HG03095 (cell line): ENCODE data around the gene SF3A1.

ENCODE experiments used
- ATAC-seq: cut with Tn5 transposase; IDR thresholded peaks from one replicate; pipeline ENCODE4 v1.9.1; 2021; ENCODE audit warnings: moderate library complexity; ENCODE audit not compliant: unreplicated experiment

The SF3A1 gene

DNA sequence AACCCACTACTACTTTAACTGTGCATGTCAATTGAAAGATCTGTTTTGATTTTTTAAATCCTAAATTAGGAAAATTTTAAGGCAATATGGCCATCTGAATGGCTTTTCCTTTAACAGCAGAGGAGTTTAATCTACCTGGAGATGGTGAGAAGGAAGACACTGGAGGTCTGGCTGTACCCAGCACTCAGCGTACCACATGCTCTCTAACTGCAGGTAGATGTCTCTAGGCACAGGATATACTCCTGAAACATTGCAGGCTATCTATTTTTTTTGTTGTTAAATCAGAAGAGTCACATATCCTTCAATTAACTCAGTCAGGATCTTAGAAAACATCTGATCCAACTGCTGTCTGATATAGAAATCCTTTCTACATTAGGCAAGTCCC, 50.1 kb downstream of the SF3A1 start:
- ATAC-seq = no peak

DNA sequence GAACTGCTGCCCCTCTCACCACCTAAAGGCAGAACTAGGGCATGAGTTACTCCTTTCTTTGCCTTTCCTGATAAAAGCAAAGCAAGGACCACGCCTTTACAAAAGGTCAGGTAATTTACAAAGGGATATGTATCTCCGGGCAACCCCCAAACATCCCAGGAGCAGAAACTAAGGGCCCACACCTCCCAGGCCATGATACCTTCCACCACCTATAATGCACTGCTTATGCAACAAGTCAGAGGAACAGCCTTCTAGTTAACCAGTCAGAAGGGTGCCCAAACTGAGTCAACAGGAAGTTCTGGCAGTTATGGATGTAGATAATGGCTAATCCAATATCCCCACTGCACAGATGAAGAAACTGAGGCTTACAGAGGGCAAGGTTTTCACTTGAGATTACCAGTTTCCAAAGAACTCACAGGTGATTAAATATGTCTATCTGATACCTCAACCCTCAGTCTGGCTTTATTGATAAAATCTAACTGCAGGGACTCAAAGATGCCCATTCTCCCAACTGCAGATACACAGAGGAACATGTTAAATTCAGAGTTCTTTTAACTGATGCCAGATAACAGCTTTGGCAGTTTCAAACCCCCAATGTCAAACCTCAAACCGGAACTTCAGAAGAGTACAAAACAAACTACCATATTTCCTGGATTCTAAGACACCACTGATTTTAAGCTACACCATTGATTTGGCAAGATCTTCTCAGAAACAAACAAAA, 50.6 kb downstream of the SF3A1 start:
- no peak for ATAC-seq

DNA sequence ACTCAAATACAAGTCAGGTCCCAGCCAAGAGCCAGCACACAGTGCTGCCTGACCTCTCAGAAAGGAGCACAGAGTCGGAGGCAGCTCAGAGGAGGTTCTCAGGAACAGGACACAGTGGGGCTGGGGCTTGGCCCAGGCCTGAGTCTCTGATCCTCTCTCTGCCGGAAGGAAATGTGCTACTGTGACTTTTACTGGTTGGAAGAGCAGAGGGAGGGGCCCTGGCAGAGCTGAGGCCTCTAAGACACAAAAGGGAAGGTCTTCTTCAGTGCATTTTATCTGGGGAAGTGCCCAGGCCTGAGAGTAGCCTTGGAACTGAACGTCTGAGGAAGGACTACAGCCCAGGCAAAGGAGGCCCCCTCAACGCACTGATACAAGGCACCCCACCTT, 51.2 kb downstream of the SF3A1 start:
- ATAC-seq = peak; percentile 41

DNA sequence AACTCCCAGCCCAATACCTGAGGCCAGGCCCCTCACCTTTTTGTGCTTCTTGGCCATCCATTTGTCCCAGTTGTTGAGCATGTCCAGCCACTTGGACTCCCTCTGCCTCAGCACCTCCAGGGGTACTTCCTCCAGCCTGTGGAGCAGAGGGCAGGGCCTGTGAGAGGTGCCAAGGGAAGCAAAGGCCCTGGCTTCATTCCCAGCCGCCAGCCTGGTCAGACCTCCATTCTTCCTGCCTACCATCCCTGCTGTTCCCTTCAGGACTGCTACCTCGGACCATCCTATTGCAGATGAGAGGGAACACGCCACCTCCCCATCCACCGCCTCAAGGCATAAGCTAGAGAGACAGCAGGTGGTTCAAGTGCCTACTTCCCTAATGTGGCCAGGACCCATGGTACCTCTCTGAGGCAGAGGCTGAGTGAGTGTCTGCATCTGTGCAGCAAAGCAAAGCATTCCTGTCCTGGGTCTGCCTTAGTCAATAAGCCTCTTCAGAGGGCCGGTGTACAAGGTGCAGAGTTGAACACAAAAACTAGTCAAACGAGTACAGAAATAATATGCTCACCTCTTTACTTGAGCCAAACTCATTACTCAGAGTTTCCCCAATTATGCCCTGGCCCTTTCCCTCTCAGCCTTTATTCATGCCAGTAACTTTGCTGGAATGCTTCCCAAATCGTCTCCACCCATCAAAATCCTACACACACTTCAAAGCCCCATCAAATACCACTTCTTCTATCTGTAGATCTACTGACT, 52.0 kb downstream of the SF3A1 start:
- no peak for ATAC-seq

DNA sequence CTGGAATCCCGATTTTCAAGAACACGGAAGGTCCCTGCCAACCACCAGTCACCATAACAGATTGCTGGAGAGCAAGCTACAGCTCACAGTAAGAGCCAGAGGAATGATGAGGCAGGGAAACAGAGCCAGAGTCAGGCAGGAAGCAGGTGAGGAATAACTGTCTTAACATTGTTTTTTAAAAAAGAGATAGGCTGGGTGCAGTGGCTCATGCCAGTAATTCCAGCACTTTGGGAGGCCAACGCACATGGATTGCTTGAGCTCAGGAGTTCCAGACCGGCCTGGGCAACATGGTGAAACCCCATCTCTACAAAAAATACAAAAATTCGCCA, 53.9 kb downstream of the SF3A1 start:
- no peak for ATAC-seq

DNA sequence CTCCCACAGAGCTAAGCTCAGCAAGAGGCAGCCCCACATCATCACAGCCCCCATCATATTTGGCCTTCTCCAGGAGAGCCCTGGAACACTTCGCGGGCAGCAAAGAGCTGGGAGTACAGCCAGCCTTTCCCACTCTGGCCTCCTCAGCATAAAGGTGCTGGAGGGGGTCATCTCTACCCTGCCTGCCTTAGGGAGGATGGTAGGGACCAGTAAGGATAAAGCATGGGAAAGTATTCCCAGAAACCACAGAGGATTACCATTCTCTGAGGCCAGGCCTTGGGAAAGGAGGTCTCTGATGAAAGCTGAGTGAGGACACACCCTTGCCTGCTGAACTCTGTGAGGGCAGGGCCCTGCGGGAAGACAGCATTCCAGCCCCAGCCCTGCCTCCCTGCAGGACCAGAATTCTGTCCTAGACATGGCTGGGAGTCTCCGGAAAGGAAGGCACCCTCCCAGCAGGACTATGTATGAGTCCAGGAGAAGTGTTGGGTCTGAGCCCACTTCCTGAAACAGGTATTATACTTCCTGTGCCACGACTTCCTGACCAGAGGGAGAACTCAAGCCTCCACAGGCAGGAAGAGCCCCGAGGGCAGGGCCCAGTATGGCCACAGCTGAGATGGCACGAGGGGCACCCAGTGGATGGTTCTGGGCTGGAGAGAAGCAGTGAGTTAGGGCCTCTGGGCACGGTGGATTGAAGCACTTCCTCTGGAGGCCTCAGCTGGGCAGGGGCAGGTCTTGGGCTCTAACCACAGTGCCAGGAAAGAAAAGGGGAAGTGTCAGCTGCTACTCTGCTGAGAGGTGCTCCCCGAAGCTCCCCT, 54.5 kb downstream of the SF3A1 start:
- no peak for ATAC-seq

DNA sequence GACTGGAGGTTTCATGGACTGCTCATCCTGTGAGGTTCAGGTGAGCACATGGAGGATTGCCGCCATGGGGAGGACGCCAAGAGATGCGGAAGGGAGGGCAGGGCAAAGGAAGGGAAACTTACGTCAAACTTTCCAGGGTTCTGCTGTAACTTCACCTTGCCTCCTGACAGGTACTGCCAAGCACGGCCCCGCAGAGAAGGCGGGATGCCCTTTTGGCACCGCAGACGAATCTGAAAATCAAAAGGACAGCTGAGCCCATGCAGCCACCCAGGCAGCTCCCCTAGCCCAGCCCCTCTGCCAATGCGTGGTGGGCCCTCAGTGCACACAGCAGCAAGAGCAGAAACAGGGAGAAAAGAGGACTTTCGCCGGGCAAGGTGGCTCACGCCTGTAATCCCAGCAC, 57.4 kb downstream of the SF3A1 start:
- no peak for ATAC-seq

DNA sequence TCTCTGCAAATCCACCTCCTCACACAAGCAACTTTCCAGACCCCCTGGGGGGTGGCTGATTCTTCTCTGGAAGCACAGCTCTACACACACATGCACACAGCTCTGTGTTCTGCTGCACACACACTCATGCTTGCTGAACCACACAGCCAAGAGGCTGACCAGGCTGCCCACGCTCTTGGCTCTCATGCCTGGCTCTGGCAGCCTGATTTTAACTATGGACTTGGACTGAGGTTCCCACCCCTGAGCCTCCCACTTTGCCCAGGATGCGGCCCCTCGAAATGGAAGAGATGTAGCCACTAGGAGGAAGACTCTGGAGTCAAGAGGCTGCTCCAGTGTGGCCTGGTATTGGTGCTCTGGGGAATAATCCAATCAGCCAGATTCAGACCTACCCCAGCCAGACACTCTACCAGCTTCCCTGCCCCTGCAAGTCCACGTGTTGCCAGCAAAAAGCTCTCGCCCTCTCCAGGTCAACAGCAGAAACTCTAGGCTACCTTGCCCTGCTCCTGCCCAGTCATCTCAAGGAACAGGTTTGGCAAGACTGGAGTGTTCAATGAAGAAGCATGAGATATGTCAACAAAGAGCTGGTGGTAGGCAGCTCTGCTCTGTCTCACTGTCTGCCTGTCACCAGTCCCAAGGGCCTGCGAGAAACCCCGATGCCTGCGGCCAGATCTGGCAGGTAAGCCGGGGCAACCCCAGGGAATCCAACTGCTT, 58.5 kb downstream of the SF3A1 start:
- no peak for ATAC-seq

DNA sequence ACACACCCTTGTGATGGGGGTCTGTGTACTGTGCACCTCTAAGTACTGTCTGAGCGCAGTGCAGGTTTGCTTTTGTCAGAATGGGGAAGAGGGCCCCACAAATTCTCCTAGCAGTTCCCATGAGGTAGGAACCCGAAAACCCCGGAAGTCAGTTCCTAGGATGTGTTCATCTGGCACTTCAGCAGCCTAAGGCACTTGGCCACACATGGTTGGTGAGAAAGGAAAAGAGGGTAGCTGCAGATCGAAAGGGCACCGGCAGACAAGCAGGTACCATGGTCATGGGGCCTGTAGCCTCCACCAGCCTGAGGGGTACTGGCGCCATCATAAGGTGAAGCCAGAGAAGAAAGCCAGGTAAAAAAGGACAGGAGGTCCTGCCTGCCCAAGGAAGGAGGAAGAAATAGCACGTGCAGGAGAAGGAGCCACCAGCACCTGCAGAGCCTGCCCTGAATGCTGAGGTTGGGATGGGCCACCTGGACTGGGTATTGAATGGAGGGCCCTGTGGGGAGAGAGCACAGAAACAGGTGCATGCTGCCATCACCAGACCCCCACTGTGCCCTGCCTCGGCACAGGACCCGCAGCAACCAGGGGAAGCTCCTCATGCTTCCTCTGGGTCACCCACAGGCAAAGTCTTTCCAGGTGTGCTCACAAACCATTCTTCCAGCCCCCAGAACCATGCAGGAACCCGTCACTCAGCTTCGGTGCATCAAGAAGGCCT, 59.3 kb downstream of the SF3A1 start:
- ATAC-seq = no peak

DNA sequence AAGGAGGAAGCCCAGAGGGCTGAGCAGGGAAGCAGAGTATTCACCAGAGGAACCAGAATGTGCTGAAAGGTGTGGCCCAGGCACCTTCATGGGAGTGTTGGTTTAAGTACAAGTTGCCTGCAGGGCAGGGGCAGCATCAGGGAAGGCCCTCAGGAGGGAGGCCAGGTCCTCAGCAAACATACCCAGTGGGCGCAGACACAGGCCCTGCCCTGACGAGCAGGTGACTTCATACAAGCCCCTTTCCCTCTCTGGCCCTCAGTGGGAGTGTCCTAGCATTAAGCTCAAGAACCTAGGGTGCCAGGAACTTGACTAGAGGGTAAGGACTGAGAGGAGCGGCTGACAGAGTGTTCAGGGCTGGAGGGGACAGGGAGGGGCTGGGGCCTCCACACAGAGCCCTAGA, 59.9 kb downstream of the SF3A1 start:
- no peak for ATAC-seq

DNA sequence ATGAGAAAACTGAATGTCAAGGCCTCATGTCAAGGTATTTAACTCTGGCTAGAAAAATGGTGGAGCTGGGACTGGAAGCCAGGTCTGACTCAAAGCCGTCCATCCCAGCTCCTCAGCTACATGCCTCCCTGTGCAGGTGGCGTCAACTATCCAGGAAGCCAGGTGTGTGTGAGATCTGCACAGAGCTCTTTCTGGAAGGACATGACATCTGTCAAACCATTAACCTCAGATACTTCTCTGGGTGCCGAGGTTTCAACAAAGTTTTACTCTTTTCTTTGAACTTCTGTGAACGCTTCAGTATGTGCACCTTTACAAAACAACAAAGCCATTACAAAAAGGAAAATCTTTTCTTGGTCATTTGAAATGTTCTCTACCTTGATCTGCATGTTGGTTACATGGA, 60.4 kb downstream of the SF3A1 start:
- no peak for ATAC-seq

DNA sequence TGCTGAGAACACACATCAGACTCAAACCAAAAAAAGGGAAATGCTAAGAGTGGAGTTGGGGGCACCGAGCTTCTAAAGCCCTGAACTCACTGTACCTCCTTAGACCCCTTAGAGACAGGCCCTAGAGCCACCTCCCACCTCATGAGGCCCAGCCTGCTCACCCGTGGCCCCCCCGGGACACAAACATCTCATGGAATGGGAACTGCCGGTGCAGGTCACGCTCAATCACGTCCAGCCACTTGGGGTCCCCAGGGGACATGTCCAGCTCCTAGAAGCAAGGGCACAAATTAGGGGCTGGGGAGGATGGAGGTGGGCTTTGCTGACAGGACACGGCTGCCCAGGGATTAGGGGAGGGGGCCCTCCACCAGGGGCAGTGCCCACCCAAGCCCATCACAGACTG, 61.1 kb downstream of the SF3A1 start:
- no peak for ATAC-seq

DNA sequence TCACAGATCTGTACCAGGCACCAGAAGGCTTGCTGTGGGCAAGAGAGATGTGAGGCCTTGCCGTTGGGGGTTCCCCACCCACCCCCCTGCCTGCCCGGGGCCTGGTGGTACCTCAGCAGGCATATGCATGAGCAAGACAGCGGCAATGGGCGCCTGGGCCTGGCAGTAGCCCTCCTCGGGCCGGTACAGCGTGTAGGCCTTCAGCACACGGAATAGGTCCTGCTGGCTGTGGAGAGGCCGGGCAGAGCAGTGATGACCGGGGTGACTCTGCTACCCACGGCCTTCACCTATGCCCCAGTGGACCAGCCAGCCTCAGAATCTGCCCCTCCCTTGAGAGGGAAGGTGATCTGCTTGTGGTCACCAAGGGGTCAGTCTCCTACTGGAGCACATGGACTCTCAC, 61.9 kb downstream of the SF3A1 start:
- ATAC-seq = no peak

DNA sequence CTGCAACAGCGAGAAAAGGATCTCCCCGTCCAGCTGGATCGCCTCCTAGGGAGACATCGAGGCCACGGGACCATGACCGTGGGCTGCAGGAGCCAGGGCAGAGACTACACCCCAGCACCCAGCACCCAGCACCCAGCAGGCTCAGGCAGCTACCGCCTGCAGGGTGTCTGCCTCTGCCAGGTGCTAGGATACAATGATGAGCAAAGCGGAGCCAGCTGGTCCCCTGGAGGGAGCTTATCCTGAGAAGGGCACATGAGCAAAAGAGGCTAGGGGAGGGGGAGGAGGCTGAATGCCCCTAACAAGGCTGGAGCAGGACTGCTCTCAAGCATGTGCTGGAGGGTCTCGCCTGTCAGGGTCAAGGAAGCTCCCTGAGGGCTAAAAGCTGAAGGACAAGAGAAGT, 62.6 kb downstream of the SF3A1 start:
- ATAC-seq = no peak

DNA sequence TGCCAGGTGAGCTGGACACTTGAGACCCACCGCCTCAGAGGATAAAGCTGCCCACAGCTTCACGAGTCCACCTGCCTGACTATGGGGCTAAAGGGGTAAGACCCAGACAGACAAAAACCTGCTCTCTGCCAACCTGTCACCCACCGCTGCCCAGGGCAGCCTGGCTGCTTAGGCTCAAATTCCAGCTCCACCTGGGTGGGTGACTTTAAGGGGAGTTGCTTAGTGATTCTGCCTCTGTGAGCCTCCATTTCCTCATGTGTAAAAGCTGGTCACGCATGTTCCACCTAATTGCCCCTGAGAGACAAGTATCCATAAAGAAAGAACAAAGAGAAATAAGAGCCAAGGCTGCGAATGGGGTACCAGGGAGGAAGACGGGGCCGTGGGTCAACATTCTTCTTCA, 63.7 kb downstream of the SF3A1 start:
- no peak for ATAC-seq

DNA sequence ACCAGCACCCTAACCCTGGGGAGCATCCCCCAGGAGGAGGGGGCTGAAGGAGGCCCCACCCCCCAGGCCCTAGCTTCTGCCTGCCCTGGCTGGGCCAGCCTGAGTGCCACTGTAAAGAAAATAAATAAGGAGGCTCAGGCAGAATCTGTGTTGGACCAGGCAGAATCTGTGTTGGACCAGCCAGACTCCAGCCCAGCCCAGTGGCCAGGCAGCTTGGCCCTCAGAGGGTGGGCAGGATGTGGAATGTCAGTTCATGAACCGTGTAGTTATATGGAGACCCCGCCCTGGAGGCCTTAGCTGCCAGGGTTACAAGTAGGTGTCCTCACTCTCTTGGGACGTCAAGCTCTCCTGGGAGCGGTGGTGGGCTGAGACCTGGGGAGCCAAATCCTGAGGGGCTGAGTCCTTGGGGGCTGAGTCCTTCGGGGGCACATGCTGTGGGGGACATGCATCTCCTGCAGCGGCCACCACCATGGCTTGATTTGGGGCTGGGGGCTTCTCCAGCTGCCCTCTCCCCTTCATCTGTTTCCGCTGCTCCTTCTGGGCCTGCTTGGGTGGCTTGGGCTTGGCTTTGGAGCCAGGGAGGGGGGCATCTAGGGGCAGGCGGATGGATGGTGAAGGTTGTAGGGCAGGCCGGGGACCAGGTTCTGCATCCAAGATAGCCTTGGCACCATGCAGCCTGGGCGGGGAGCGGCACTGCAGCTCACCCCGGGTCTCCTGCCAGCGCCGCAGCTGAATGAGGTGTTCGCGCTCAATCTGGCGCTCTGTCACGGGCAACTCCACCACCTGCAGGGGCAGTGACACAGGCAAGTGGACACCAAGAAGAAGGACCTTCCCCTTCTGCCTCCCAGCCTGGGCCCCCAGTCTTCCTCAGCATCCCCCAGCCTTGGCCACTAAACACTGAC, 64.4 kb downstream of the SF3A1 start:
- no peak for ATAC-seq

DNA sequence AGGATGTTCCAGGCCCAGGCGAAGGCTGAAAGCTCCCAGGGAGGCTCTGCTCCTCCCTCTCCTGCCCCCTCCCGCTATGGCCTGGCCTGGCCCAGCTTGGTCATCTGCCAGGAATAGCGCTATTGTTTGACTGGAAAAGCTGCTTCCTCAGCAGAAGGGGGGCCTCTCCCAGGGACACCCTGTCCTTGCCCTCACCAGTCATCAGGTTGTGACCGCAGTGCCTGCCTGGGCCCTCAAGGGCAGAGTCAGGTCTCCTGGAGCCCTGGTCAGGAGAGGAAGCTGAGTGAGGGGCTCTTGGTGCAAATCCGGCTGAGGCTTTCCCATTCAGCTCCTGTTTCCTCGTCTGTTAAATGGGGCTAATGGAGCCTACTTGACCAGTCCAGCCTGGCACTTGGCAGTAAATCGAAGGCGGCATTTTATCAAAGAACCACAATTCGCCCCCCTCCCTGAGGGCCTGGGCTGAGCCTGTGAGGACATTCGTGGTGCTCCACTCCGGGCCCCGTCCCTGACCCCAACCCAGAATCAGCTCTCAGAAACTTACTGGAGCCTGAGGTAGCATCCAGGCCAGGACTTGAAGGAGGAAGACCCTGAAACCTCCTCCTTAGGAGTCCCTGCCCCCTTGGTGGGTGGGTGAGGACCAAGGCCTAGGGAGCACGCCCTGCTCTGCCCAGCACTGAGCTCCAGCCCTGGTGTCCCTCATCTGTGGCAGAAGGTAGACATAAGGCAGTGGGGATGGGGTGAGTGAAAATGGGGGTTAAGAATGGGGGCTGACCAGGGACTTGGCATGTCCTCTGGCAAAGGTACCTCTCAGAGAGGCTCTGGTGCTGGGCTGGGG, 65.4 kb downstream of the SF3A1 start:
- no peak for ATAC-seq

DNA sequence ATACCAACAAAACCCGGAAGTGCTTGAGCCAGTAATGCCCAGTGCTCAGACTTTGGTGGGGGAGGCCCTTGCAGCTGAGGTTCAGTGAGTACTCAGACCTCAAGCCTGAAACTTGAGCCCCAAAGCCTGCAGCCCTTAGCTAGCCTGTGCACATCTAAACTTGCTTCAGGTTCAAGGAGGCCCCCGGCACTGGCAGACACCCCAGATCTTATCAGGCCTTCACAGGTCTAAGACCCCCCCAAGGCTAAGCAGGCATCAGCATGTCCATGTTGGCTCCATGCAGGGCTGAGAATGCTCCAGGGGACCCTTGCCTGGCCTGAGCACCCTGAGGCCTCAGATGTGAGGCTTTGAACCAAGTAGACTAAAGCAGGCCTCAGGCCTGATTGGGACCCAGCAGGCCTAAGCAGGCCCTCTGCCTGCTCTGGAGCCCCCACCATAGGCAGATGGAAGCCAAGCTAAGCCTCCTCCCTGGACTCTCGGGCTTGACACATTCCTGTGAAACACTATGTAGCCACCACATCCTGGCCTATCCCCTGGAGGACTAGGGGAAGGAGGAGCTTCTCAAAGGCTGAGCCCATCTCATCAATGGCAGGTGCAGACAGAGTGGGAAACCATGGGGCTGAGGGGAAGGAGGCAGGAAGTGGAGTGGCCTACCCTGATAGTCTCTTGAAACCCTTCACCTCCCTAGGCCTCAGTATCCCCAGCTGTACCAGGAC, 66.2 kb downstream of the SF3A1 start:
- no peak for ATAC-seq
